ENCODE results near the gene PLEK. TPM values are rescaled to one million over a fixed set of nuclear protein-coding genes. Genes with fewer than 3 reads are reported as not detected.
"Not testable (repeated sequence)": the region's sequence is repeated elsewhere in the genome, so short reads cannot be mapped to it uniquely, and the experiment has no call there.

PLEK gene
- total RNA-seq, 1 donor from 2014 or later = 4.4 TPM

DNA sequence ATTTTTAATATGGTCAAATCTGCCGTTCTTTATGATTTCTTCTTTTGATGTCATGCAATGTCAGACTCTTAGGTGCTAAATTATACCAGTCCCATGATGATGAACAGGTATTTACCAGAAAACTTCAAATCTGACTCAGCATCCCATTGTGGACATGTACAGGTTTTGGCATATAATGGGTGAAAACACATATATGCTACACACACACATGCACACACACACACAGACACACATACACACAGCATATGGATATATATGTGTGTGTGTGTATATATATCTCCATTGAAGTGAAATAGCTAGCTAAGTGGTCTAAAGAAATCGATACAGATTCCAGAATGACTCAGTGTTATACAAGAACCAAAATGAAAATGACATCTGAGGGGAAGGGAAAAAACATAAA lies 7.4 kb downstream of the PLEK start:
- no peaks in the 10 kb centered on the region for H3K27me3 ChIP-seq
- H3K27ac ChIP-seq = no peak overlapping the region
- no peak overlapping the region for H3K4me3 ChIP-seq
- no peaks in the 10 kb centered on the region for H3K9me3 ChIP-seq
- DNase-seq (ENCODE audit: extremely low spot score in 2 of 2) = no peak
- no peaks in the 10 kb centered on the region for H3K36me3 ChIP-seq
- peaks cover 10% of the 10 kb centered on the region for H3K4me1 ChIP-seq
- TF ChIP-seq CTCF (IDR thresholded peaks at IDR 0.05) = no peak
- no peak for TF ChIP-seq POLR2AphosphoS5 (IDR thresholded peaks at IDR 0.05; ENCODE audit: insufficient read depth in 1 of 2, low read depth in 1 of 2)
- no peak for TF ChIP-seq POLR2A (IDR thresholded peaks at IDR 0.05)
- intact Hi-C loops (cut with DNase I) = no loop called here

DNA sequence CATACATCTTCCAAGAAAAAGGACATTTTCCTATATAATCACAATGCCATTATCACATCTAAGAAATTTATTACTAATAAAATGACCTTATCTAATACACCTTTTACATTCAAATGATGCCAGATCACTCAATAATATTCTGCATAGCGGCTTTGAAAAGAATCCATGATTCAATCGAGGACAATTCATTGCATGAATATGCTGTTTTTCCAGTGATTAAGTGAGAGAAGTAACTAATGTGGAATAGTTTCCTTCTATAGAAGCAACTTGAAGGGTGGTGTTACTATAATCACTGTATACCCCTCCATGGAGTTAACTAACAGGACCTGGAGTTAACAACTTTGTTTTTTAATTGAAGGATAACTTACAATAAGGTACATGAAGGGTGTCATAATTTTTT lies 9.1 kb downstream of the PLEK start:
- Histone ChIP-seq H3K4me3 (no peak overlapping the region), H3K36me3 (no peaks in the 10 kb centered on the region), H3K27ac (no peak overlapping the region), H3K4me1 (no peaks in the 10 kb centered on the region), H3K9me3 (no peaks in the 10 kb centered on the region), H3K27me3 (no peaks in the 10 kb centered on the region)
- TF ChIP-seq CTCF (IDR thresholded peaks at IDR 0.05) (no peak), POLR2A (IDR thresholded peaks at IDR 0.05) (no peak), POLR2AphosphoS5 (IDR thresholded peaks at IDR 0.05; ENCODE audit: insufficient read depth in 1 of 2, low read depth in 1 of 2) (no peak)
- intact Hi-C loops (cut with DNase I) = no loop called here
- DNase-seq (ENCODE audit: extremely low spot score in 2 of 2) = no peak

GRCh38 chr2:68375582-68375981 lies 10.5 kb downstream of the PLEK start:
- Histone ChIP-seq H3K27me3 (no peaks in the 10 kb centered on the region), H3K4me1 (no peaks in the 10 kb centered on the region), H3K27ac (no peak overlapping the region), H3K4me3 (no peak overlapping the region), H3K36me3 (no peaks in the 10 kb centered on the region), H3K9me3 (no peaks in the 10 kb centered on the region)
- TF ChIP-seq POLR2A (IDR thresholded peaks at IDR 0.05) = no peak
- TF ChIP-seq POLR2AphosphoS5 (IDR thresholded peaks at IDR 0.05; ENCODE audit: insufficient read depth in 1 of 2, low read depth in 1 of 2) = no peak
- no peak for TF ChIP-seq CTCF (IDR thresholded peaks at IDR 0.05)
- intact Hi-C loops (cut with DNase I) = no loop called here
- DNase-seq (ENCODE audit: extremely low spot score in 2 of 2) = no peak

DNA sequence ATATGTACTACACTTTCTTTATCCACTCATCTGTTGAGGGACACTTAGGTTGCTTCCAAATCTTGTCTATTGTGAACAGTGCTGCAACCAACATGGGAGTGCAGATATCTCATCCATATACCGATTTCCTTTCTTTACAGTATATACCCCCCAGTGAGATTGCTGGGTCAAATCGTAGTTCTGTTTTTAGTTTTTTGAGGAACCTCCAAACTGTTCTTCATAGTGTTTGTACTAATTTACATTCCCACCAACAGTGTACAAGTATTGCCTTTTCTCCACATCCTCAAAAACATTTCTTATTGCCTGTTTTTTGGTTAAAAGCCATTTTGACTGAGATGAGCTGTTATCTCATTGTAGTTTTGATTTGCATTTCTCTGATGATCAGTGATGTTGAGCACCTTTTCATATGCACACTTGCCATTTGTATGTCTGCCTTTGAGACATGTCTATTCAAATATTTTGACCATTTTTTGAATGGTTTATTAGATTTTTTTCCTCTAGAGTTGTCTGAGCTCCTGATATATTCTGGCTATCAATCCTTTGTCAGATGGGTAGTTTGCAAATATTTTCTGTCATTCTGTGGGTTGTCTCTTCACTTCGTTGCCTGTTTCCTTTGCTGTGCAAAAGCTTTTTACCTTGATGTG lies 12.2 kb downstream of the PLEK start:
- no peak overlapping the region for H3K27ac ChIP-seq
- TF ChIP-seq POLR2AphosphoS5 (IDR thresholded peaks at IDR 0.05; ENCODE audit: insufficient read depth in 1 of 2, low read depth in 1 of 2) (no peak), CTCF (IDR thresholded peaks at IDR 0.05) (no peak), POLR2A (IDR thresholded peaks at IDR 0.05) (no peak)

DNA sequence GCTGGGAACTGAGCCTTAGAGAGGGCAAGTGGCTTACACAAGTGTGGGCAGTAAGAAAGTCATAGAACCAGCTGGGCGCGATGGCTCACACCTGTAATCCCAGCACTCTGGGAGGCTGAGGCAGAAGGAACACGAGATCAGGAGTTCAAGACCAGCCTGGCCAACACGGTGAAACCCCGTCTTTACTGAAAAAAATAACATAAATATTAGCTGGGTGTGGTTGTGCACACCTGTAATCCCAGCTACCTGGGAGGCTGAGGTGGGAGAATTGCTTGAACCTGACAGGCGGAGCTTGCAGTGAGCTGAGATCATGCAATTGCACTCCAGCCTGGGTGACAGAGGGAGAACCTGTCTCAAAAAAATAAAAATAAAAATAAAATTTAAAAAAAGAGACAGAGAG lies 13.7 kb downstream of the PLEK start:
- H3K4me1 ChIP-seq; H3K27ac ChIP-seq; intact Hi-C loops (cut with DNase I); DNase-seq (ENCODE audit: extremely low spot score in 2 of 2); H3K36me3 ChIP-seq; H3K9me3 ChIP-seq; H3K27me3 ChIP-seq; H3K4me3 ChIP-seq: not testable (repeated sequence)

More for the DNA sequence above, 12.2 kb downstream of the PLEK start:
- Histone ChIP-seq H3K9me3 (no peaks in the 10 kb centered on the region), H3K27me3 (no peaks in the 10 kb centered on the region), H3K4me1 (no peaks in the 10 kb centered on the region), H3K4me3 (no peak overlapping the region), H3K36me3 (no peaks in the 10 kb centered on the region)
- DNase-seq (ENCODE audit: extremely low spot score in 2 of 2) = no peak
- intact Hi-C loops (cut with DNase I) = no loop called here

Data from vagina (tissue), 2 donors.